Stimulated activated naive CD8-positive, alpha-beta T cell treated with anti-CD3 and anti-CD28 coated beads, Interleukin-15, amount 100 ng/mL, for 72 hours (primary cell): ENCODE data around the gene LDLRAD3.

Experiments
- ATAC-seq: fragments of 150-1000 bp; cut with Tn5 transposase; 2 replicates; pipeline ENCODE4 v1.10.0; 2021; ENCODE audit warnings: mild to moderate bottlenecking, moderate library complexity
- DNase-seq, 2 donors: peaks; one replicate each; pipeline ENCODE4 v3.0.0; 2021 to 2022
- H3K27ac Mint-ChIP-seq, 2 donors: one replicate each; pipeline ENCODE4 v1.8.0; 2022; ENCODE audit warnings: mild to moderate bottlenecking in 2 of 2, mixed read lengths in 2 of 2, moderate library complexity in 2 of 2
- H3K27me3 Mint-ChIP-seq: one replicate; pipeline ENCODE4 v1.8.0; 2022; ENCODE audit warnings: mixed read lengths
- H3K4me1 Mint-ChIP-seq: one replicate; pipeline ENCODE4 v1.8.0; 2022; ENCODE audit warnings: mild to moderate bottlenecking, mixed read lengths
- H3K4me3 Mint-ChIP-seq, 2 donors: one replicate each; pipeline ENCODE4 v1.8.0; 2022; ENCODE audit warnings: mild to moderate bottlenecking in 2 of 2, mixed read lengths in 2 of 2, moderate library complexity in 1 of 2
- H3K9me3 Mint-ChIP-seq, 2 donors: one replicate each; pipeline ENCODE4 v1.8.0; 2022; ENCODE audit warnings: mixed read lengths in 2 of 2

LDLRAD3 gene

DNA sequence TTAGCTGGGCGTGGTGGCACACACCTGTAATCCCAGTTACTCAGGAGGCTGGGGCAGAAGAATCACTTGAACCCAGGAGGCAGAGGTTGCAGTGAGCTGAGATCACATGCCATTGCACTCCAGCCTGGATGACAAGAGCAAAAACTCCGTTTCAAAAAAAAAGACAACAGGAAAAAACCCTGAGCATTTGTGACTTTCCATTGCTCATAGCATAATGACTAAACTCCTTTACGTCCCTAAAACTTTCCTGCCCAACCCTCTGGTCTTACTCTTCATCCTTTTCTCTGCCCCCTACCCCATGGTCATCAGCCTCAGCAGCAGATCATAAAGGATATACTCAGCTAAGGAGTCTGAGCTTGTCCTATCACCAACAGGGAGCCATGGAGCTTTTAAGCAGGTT is 6.8 kb upstream of the LDLRAD3 start:
- no peak for DNase-seq
- Mint-ChIP-seq H3K27me3 (peaks cover 50% of the 10 kb centered on the region), H3K27ac (no peak overlapping the region), H3K9me3 (peaks cover 0 to 3% of the 10 kb centered on the region in 2 donors), H3K4me1 (no peaks in the 10 kb centered on the region), H3K4me3 (no peak overlapping the region)
- ATAC-seq: no peak

DNA sequence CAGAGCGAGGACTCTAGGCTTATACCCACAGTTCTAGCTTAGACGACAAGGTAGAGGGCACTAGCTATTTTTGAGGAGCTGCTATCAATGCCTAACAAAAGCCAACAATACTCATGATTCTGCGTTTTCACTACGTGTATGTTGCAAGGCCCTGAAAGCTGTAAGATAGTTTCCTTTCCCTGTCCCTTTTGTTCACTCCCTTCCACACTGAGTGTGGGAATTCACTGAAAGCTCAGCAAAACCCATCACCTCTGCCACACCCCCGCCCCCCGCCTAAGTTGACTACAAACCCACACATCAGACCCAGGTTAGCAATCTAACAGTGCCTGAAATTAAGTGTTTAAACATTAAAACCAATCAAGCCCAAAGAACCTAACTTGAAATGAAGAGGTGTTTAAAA is 6.2 kb upstream of the LDLRAD3 start:
- no peaks in the 10 kb centered on the region for H3K4me1 Mint-ChIP-seq
- peaks cover 50% of the 10 kb centered on the region for H3K27me3 Mint-ChIP-seq
- H3K9me3 Mint-ChIP-seq: no peaks in the 10 kb centered on the region
- ATAC-seq (peak; percentile 37), DNase-seq (no peak)
- no peak overlapping the region for H3K27ac Mint-ChIP-seq
- H3K4me3 Mint-ChIP-seq: no peak overlapping the region

DNA sequence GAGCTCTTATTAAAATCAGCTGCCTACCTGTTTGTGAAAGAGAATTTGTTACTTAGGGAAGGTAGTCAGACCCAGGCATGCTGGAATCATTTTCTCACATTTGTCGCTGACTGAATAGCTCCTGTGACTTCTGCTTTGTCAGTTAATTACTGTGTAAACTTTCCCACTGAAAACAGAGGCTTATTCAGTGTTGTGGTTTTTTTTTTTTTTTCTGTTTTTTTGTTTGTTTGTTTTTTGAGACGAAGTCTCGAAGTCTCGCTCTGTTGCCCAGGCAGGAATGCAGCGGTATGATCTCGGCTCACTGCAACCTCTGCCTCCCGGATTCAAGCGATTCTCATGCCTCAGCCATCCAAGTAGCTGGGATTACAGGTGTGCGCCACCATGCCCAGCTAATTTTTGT is 5.6 kb upstream of the LDLRAD3 start:
- Mint-ChIP-seq H3K4me1 (peaks cover 2% of the 10 kb centered on the region), H3K4me3 (no peak overlapping the region), H3K27me3 (peaks cover 50% of the 10 kb centered on the region), H3K9me3 (no peaks in the 10 kb centered on the region), H3K27ac (no peak overlapping the region)
- DNase-seq (no peak), ATAC-seq (no peak)

DNA sequence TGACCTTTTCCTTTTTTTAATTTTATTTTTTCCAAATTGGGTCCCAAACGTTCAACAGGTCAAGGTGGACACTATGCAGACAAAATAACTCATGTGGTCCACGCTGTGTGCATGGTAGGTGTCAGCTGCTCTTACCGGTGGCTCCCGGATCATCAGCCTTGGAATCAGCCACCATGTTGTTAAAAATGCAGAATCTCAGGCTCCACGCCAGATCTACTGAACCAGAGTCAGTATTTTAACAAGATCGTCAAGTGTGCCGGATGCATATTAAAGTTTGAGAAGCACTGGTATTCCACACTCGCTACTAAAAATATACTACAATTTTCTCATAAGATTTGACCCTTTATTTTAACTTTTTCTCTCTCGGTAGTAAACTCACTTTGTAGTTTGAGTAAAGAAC is 553 bp upstream of the LDLRAD3 start:
- Mint-ChIP-seq H3K4me1 (peaks cover 23% of the 10 kb centered on the region), H3K27me3 (peaks cover 73% of the 10 kb centered on the region), H3K4me3 (peak overlapping the region; percentile 74 to 89), H3K27ac (no peak overlapping the region), H3K9me3 (no peaks in the 10 kb centered on the region)
- no peak for ATAC-seq
- DNase-seq: no peak

DNA sequence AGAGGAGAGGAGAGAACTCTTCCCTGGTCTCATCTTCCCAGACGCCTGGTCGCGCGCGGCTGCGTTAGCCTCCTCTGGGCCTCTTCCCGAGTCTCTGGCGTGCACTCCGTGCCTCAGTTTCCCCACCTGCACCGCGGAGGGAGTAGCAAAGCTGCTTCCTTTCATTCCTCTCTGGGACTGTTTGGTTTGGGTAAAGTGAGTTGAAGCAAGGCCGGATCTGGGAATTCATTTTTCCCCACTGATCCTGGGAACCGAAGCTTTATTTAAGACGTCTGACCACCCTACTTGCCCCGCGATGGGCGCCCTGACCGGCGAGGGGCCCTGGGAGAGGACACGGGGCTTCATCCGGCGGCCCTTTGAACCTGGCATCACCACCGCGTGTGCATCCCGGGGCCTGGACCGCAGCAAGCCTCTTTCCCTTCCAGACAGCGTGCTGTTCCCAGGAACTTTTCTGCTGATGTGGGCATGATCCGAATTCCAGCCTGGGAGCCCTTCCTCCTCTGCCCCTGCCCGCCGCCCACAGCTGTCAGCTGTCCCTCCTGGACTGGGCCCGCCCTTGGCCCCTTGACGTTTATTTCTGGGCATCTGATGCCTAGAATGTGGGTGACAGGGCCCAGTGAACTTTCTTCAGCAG is 758 bp downstream of the LDLRAD3 start:
- no peaks in the 10 kb centered on the region for H3K9me3 Mint-ChIP-seq
- peak overlapping the region; percentile 72 to 74 for H3K4me3 Mint-ChIP-seq
- no peak for DNase-seq
- H3K27me3 Mint-ChIP-seq: peaks cover 72% of the 10 kb centered on the region
- peaks cover 23% of the 10 kb centered on the region for H3K4me1 Mint-ChIP-seq
- no peak for ATAC-seq
- no peak overlapping the region for H3K27ac Mint-ChIP-seq

DNA sequence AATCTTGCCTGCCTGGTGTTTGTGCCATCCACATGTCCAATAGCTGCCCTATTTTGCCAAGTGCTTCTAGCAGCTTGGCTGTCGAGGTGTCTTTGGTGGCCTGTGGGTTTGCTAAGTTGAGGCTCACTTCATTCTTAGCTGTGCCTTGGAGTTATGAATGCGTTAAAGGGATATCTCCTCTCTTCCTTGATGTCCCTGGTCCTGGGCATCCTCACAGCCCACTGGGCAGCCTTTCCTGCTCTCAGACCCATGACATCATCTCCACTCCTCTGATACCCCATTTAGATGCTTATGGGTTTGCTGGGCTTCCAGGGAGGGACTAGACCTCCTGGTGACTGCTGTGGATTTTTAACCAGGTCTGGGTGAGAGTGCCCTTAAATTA is 1.3 kb downstream of the LDLRAD3 start:
- Mint-ChIP-seq H3K4me3 (peak overlapping the region; percentile 72 to 74), H3K27me3 (peaks cover 72% of the 10 kb centered on the region), H3K9me3 (no peaks in the 10 kb centered on the region), H3K4me1 (peaks cover 23% of the 10 kb centered on the region), H3K27ac (no peak overlapping the region)
- no peak for DNase-seq
- no peak for ATAC-seq

DNA sequence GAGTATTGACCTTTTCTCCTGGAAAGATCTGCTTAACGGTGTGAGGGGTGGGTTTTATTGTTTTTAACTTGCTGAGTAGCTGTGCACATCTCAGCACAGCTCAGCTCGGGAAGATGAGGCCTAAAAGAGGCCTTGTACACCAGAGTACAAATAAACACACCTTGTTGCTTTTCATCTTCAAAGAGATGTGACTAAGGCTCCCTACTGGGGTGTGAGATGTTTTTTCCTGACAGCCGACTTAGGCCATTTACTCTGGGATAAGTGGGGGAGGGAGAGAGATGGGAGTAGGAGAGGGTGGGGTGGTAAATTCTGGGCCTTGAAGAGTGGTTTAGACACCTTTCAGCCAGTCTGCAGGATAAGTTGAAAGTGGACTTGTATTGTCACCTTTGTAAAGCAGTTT is 2.9 kb downstream of the LDLRAD3 start:
- no peak for ATAC-seq
- Mint-ChIP-seq H3K9me3 (no peaks in the 10 kb centered on the region), H3K4me1 (peaks cover 23% of the 10 kb centered on the region), H3K27ac (peak overlapping the region in 1 of 2 donors; percentile 48), H3K4me3 (no peak overlapping the region), H3K27me3 (peaks cover 66% of the 10 kb centered on the region)
- DNase-seq: no peak

DNA sequence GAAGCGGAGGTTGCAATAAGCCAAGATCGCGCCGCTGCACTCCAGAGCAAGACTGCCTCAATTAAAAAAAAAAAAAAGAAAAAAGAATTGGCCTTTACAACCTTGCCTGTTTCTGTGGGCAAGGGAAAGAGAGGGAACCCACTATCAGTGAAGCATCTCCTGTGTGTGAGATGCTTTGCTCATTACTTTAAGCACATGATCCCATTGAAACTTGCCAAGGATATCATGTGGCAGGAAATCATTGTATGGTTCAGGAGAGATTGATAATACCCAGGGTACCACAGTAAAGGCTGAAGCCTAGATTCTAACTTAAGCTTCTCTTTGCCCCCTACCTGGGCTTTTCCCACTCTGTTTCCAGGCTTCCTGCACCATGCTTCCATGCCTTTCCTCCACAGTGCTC is 3.6 kb downstream of the LDLRAD3 start:
- DNase-seq: no peak
- Mint-ChIP-seq H3K27ac (no peak overlapping the region), H3K27me3 (peaks cover 60% of the 10 kb centered on the region), H3K9me3 (no peaks in the 10 kb centered on the region), H3K4me1 (peaks cover 23% of the 10 kb centered on the region), H3K4me3 (no peak overlapping the region)
- ATAC-seq: no peak

DNA sequence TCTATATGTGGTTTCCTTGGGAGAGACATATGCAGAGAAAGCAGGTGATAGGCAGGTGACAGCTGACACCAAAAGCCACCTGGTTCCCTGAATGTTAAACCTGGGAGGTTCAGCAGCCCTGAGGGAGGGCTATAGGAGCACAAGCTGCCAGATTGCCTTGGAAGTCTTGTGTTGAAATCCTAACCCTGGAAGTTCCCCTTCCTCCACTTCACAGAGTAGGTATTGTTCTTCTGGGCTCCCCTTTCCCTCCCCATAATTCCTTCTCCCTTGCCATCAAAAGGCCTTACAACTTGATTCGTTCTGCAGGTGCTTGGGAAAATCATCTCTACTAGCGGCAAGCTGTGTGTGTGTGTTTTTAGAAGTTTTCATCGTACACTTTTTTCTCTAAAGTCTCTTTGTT is 5.4 kb downstream of the LDLRAD3 start:
- no peak for DNase-seq
- Mint-ChIP-seq H3K4me1 (peaks cover 12% of the 10 kb centered on the region), H3K4me3 (no peak overlapping the region), H3K27ac (no peak overlapping the region), H3K27me3 (peaks cover 42% of the 10 kb centered on the region), H3K9me3 (no peaks in the 10 kb centered on the region)
- no peak for ATAC-seq

DNA sequence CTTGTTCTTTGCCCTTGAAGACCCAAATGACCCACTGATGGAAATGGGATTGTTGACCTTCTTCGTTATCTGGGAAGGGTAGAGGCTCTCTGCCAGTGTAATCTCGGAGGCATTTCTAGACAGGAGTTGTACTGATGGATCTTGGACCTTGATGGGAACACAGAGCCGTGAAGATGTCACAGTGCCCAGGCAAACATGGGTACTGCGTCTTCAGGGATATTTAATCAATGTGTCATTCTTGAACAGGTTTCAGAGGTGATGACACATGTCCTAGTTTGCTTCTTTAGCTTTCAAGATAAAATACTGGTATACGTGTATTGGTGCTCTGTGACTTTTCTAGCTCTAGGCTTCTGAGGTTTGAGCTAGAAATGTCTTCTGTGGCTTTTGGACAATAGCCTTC is 6.2 kb downstream of the LDLRAD3 start:
- Mint-ChIP-seq H3K9me3 (no peaks in the 10 kb centered on the region), H3K27ac (no peak overlapping the region), H3K27me3 (peaks cover 33% of the 10 kb centered on the region), H3K4me1 (peaks cover 4% of the 10 kb centered on the region), H3K4me3 (no peak overlapping the region)
- DNase-seq (no peak), ATAC-seq (no peak)

DNA sequence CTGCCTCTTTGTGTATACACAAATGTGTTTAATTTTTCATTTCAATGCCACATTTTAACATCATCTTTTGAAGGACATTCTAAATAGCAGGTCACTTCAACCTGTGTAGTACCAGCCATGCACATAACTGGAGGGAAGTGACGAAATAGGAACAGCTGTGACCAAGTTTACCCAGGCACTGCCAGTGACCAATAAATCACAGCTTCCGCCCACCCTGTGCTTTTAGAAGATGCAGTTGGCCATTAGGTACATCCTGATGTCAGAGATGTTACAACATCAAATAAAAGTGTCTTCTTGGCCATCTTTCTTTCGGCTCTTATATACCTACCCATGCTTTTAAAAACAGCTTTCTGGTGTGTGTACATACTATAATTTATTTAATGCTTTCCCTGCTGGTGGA is 7.8 kb downstream of the LDLRAD3 start:
- no peaks in the 10 kb centered on the region for H3K4me1 Mint-ChIP-seq
- H3K27ac Mint-ChIP-seq: no peak overlapping the region
- H3K4me3 Mint-ChIP-seq: no peak overlapping the region
- no peaks in the 10 kb centered on the region for H3K9me3 Mint-ChIP-seq
- H3K27me3 Mint-ChIP-seq: peaks cover 17% of the 10 kb centered on the region
- DNase-seq (no peak), ATAC-seq (no peak)

DNA sequence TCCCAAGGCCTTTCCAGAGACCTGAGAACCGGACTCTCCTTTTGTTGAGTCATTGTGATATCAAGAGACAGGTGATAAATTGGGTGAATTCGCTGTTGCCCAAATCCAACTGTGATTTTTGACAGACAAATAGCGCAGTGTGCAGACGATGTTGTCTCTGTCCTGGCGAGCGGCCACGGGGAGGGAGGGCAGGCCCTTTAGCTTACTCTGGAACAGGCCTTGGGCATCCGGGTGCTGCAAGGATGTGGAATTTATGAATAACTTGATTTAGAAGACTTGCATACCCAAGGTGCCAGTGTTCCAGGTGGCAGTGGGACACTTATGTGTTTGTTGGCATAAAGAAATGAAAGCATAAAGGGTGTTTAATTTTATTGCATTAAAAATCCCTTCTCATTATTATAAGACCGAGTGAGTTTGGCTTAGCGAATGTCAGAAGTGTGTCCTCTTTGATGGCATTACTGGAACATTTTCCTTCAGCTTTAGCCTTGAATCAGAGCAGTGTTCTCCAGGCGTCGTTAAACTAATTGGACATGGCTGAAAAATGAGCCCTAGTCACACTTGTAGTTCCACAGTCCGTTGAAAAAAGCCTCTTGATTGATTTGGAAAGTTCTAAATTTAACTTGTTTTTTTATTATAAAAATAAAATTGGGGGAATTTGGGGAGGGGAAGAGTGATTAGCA is 9.4 kb downstream of the LDLRAD3 start:
- Mint-ChIP-seq H3K4me3 (no peak overlapping the region), H3K27ac (no peak overlapping the region), H3K4me1 (no peaks in the 10 kb centered on the region)

DNA sequence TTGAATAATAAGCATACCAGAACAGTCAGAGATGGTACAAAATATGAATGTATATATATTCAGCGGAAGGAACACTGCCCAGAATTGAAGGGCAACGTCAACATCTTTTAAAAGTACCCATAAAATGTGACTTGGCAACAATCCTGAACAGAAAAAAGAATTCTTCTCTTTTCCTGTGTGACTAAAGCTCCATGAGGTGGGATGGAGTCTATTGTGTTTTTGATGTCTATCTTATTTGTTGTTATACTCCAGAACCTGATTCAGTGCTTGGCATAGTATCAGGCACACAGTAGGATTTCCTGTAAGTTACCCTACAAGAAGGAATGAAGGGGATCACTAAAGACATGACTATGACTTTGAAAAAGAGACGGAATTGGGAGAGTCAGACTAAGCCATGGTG is 10.3 kb downstream of the LDLRAD3 start:
- Mint-ChIP-seq H3K4me1 (no peaks in the 10 kb centered on the region), H3K4me3 (no peak overlapping the region), H3K27ac (no peak overlapping the region), H3K9me3 (no peaks in the 10 kb centered on the region), H3K27me3 (no peaks in the 10 kb centered on the region)
- no peak for DNase-seq
- no peak for ATAC-seq

More for the DNA sequence above, 9.4 kb downstream of the LDLRAD3 start:
- H3K27me3 Mint-ChIP-seq: peaks cover 7% of the 10 kb centered on the region
- no peak for ATAC-seq
- H3K9me3 Mint-ChIP-seq: no peaks in the 10 kb centered on the region
- DNase-seq: no peak

DNA sequence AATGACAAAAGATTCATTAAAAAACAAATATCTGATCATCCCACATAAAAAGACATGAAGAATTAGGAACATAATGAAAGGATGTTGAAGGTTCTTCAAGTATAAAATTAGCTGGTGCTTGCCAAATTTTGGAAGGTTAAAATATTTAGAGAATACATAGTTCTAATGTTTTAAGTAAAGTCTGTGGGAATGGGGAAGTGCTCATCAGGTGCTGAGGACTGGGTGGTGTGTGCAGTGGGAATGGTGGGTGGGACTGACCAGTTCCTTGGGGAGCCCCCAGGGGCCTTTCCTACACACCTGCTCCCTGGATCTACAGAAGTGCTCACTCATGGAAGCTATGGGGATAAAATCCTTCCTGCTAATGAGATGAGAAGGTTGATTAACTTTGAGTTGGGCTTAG is 11.8 kb downstream of the LDLRAD3 start:
- no peak overlapping the region for H3K27ac Mint-ChIP-seq
- no peak overlapping the region for H3K4me3 Mint-ChIP-seq
- H3K9me3 Mint-ChIP-seq: no peaks in the 10 kb centered on the region
- no peaks in the 10 kb centered on the region for H3K4me1 Mint-ChIP-seq
- DNase-seq (no peak), ATAC-seq (no peak)
- no peaks in the 10 kb centered on the region for H3K27me3 Mint-ChIP-seq

DNA sequence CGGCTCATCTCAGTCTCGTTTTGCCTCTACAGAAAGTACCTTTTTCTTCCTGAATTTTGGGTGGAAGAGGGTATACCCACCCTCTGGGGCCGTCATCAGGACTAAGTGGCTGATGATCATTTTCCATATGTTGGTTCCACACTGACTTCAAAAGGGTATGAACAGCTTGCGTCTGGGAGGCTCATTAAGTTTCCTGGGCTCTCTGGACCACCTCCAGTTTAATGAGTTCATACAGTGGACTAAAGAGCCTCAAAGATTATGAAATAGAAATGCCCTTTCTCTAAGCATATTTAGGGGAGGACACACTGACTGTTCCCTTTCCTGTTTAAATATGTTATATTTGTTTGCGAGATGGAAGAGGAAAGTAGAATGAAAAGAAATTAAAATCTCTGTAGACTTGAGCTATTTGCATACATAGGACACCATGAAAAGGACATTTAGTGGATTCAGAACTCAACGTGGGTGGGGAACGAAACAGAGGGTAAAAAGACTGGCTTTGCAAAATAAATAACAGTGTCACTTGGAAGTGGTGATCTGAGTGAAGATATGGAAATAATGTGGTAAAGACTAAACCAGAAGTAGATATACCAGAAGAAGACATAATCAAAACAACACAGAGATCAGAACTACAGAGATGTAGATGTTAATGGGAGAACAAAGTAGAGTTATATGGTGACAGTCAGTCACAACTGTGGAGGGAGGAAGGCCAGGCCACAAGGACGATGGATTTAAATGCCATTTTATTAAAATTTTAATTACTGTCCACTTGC is 18.7 kb downstream of the LDLRAD3 start:
- H3K9me3 Mint-ChIP-seq: no peaks in the 10 kb centered on the region
- H3K4me3 Mint-ChIP-seq: no peak overlapping the region
- peaks cover 8% of the 10 kb centered on the region for H3K27me3 Mint-ChIP-seq
- no peak for ATAC-seq
- no peak overlapping the region for H3K27ac Mint-ChIP-seq
- no peaks in the 10 kb centered on the region for H3K4me1 Mint-ChIP-seq
- no peak for DNase-seq

DNA sequence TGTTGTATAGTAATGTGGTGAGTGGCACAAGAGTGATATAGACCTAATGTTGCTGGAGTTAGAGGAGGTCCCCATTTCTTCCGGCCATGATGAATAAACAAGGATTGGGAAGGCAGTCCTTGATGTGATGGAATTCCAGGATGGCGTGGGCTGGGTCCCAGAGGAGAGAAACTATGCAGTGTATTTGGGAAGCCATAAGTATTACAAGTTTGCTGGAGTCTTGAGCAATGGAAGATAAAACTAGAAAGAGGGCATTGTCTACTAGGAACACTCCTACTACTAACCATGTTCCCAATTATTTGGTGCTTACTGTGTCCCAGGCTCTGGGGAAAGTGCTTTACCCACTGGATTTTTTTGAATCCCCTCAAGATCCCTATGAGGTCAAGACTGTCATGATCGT is 20.0 kb downstream of the LDLRAD3 start:
- Mint-ChIP-seq H3K9me3 (no peaks in the 10 kb centered on the region), H3K27me3 (peaks cover 8% of the 10 kb centered on the region), H3K27ac (no peak overlapping the region), H3K4me1 (no peaks in the 10 kb centered on the region), H3K4me3 (no peak overlapping the region)
- ATAC-seq: no peak
- no peak for DNase-seq
